Inferior parietal cortex (tissue), 1 donor: ENCODE data around the gene UBXN10.

ENCODE experiments used
- DNase-seq: peaks from one replicate; pipeline ENCODE4 v3.0.0-alpha.2; 2016; ENCODE audit errors: extremely low spot score

UBXN10 gene

DNA sequence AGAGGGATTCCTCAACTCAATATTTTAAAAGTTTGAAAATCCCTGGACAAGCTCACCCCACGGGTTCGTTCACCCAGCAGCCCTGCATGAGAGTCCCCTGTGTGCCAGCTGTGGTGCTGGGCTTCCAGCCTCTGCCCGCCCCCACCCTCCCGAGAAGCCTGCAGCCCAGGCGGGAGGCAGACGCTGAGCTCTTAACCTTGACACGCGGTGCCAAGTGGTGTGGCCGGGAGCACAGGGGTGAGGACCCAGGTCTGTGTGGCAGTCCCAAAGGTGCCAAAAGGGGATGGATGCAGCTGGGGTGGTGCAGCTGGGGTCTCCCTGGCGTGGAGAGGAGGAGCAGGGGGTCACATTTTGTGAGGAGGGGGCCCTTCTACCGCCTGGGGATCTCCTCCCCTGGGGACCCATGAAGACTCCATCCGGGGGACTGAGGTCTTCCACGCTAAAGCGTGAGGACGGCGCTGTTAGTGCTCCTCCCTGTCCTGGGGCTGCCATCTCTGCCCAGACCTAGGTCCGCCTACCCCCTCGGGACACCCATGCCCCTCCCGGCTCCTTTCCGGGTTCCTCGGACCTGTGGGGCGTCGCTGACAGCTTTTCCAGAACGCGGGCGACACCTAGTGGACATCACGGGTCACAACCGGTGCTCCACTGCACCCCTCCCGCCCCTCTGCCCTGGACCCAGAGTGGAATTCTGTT is 33.8 kb upstream of the UBXN10 start:
- DNase-seq: peak; percentile 77

DNA sequence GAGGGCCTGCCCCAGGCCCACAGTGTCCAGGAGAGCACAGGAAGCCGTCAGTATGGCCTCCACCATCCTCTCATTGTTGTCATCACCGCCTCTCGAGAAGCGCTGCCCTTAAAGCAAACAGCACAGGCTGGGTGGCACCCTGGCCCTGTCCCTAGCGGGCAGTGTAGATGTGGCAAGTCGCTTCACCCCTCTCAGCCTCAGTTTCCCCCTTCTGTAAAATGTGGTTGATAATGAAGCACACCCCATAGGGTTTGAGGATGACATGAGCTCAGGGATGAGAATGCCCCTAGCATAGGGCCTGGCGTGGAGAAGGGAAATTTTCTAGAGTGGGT is 33.3 kb upstream of the UBXN10 start:
- DNase-seq: no peak

DNA sequence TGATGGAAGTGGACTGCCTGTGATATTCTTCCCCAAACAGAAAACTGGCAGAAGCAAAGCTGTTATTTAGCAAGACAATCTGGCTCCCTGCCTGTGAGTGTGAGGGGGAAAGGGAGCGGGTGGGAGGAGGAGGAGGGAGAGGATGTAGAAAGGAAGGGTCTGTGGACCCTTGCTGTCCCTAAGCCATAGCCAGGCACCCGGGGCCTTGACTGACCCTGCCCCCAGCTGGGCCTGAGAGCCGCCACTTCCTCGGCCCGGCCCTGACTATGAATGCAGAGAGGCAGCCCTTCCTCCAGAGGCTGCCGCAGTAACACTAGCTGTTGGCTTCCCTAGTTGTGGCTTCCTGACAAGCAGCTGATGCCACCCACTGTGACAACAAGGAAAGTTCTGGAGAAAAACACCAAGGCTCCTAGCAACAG is 32.9 kb upstream of the UBXN10 start:
- DNase-seq: peak; percentile 66

DNA sequence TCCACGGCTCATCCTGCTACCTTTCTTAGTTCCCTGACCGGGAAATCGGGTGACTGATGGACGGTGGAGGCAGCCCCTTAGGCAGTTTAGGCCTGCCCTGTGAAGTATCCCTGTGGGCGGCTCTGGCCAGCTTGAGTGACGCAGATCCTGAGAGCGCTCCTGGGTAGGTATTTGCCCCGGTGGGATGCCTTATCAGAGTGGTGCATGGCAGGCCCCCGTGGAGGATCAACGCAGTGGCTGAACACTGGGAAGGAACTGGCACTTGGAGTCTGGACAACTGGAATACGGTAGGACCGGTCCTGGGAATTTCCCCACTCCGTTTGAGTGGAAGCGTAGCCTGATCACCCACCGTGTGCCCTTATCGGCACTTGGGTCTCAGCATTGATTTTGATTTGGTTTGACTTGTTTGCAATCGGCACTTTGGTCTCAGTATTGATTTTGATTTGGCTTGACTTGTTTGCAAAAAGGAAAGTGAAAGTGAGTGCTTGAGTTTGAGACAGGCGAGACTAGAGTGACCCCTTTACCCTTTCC is 31.5 kb upstream of the UBXN10 start:
- no peak for DNase-seq

DNA sequence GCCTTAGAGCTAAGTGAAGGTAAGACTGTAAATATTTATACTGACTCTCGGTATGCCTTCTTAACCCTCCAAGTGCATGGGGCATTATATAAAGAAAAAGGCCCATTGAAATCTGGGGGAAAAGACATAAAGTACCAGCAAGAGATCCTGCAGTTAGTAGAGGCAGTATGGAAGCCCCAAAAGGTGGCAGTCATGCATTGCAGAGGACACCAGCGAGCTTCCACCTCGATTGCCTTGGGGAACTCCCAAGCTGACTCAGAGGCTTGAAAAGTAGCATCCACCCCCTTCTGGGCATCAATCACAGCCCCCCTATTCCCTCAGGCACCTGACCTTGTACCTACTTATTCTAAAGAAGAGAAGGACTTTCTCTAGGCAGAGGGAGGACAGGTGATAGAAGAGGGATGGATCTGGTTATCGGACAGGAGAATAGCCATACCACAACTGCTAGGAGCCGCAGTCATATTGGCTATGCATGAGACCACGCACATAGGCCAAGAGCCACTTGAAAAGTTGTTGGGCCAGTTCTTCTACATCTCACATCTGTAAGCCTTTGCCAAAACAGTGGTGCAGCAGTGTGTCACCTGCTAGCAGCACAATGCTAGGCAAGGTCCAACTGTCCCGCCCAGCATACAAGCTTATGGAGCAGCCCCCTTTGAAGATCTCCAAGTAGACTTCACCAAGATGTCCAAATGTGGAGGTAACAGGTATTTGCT is 27.4 kb upstream of the UBXN10 start:
- DNase-seq: no peak

DNA sequence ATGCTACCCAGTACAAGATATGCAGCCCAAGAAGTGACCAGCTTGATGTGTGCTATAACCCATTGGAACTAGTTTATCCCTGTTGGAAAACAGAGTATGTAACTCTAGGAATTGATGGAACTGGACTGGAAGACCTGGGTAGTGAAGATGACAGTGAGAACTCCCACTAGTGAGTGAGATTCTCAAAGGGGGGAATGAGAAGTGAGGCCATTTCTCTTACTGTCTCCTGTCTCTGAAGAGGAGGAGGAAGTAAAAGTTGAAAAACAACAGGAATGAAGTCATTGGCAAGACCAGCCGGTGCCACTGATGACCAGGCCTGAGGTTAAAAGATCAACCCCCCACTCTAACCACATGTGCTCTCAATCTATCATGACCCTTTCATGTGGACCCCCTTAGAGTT is 25.9 kb upstream of the UBXN10 start:
- no peak for DNase-seq

DNA sequence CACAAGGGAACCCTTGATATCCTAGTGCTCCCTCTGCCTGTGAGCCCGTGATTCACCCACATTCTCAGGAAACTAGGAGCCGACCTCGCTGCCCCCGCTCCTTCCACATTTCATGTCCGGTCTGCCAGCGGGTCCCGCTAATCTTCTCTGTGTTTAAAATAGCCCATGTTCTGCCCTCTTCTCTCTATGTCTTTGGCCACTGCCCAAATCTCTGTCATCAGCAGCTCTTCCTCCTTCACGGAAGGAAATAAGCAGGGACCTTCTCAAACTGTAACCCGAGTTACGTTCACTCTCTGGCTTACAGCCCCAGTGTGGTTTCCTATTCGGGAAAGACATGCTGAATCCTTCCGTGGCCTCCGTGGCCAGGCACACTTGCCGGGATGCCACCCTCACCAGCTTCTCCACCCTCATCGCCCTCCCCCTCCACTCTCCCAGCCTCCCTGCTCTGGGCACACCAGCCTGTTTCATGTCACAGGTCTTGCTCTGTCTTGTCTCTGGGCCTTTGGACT is 21.1 kb upstream of the UBXN10 start:
- DNase-seq: no peak

DNA sequence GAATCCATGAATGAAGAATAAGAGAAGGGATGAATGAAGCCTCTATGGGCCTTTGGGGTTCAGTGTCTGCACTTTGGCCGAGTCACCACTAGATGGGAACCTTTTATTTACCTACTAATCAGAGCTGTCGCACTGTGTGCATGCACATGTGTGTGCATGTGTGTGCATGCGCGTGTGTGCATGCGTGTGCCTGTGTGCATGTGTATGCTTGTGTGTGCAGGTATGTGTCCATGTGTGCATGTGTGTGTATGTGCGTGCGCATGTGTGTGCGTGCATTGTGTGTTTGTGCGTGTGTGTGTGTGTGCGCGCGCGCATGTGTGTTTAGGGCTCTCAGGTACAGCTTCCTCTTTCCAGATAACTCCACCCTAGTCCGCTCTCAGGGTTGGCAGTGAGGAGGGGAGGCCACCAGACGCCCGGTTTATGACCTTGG is 20.4 kb upstream of the UBXN10 start:
- DNase-seq: no peak

DNA sequence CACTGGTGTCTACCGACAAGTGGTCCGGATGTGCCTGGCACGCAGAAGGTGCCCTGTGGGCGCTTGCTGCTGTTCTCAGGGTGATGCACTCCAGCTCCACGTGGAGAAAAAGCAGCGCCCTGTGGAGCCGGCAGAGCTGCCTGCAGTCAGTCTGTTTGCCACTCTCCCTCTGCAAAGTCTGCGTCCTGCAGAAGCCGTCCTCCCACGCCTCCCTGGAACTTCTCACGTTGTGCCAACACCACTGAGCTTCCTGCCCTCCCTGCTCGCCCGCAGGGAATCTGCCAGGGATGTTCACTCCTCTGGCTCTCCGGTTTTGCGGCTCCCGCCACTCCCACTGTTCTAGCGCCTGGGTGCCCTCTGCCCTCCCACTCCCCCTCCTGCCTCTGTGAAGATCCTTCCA is 19.8 kb upstream of the UBXN10 start:
- DNase-seq: no peak

DNA sequence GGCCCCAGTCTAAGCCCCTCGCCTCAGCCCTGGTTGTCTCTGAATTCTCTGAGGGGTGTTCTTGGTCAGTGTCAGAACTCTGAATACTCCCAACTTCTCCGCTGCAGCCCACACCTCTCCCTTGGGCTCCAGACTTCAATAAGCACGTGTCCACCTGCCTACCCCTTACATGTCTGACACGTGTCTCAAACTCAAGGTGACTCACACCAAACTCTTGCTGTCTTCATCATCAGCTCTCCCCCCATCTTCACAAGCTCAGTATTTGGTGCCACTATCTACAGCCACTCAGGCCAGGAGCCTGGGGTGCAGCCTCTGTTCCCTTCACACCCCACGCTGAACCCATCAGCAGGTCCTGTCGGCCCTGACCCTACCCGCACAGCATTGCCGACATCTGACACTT is 18.8 kb upstream of the UBXN10 start:
- DNase-seq: no peak

DNA sequence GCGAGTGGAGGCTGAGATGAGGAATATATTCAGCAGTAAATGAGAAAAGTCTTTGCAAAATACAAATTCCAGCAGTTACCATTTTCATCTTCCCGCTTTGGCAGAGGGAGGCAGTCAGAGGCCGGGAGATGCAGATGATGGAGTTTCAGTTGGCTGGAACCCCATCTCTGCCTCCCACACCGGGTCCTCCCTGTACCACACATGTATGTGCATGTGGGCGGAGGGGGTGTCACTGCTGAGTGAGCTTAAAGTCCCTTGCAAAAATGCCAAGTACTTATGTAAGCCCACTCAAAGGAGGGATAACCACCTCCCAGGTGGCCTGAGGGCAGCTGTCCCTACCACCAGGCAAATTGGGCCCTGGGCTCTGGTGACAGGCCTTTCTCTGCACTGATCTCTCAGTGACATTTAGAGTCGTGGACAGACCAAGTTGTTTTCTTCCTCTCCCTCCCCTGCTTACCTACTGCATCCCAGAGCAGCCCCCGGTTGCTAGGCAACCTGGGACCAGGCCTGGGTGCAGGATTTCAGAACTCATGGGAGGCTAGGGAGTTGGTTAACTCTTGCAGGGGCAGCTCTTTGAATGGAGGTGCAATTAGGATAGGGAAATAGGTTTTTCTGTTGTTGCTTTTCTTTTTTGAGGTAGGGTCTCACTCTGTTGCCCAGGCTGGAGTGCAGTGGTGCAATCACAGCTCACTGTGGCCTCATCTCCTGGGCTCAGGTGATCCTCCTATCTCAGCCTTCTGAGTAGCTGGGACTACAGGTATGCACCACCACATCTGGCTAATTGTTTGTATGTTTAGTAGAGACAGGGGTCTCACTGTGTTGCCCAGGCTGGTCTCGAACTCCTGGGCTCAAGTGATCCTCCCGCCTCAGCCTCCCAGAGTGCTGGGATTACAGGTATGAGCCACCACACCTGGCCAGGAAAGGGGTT is 17.1 kb upstream of the UBXN10 start:
- DNase-seq: no peak

DNA sequence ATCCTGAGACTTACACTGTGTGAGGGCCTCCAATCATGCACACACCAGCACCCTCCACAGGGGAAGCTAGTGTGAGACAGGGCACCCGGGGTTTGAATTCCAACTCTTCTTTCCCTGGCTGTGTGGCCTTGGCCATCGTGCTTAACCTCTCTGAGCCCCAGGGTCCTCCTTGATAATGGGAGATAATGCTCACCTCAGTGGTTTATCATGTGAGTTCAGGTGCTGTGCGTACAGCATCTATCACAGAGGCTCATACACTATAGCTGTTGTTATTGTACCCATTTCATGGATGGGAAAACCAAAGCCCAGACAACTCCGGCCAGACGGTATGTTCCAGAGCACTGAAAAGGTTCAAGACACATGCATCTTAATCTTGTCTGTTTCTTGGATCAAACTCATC is 16.0 kb upstream of the UBXN10 start:
- no peak for DNase-seq

DNA sequence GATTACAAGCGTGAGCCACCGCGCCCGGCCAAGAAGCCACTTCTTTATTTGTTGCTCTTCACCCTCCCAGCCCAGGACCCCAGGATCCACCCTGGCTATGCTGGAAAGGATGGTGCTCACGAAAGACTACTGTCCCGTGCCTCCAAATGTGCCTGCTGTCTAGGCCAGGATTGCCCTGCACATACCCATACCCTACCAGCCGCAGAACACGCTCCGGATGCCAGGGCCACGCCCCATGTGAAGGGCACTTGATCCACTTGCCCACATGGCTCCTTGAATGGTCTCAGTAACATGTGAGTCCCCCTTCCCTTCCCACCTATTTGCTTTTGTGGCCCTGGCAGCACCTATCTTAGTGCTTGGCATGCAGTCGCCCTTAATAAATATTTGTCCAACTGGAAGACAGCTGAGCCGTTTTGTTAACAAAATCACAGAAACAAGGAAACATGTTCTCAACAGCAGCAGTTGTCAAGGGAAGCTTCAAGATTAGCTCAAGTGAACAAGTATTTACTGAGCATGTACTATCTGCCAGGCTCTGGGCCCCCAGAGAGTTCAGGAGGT is 13.8 kb upstream of the UBXN10 start:
- DNase-seq: no peak

DNA sequence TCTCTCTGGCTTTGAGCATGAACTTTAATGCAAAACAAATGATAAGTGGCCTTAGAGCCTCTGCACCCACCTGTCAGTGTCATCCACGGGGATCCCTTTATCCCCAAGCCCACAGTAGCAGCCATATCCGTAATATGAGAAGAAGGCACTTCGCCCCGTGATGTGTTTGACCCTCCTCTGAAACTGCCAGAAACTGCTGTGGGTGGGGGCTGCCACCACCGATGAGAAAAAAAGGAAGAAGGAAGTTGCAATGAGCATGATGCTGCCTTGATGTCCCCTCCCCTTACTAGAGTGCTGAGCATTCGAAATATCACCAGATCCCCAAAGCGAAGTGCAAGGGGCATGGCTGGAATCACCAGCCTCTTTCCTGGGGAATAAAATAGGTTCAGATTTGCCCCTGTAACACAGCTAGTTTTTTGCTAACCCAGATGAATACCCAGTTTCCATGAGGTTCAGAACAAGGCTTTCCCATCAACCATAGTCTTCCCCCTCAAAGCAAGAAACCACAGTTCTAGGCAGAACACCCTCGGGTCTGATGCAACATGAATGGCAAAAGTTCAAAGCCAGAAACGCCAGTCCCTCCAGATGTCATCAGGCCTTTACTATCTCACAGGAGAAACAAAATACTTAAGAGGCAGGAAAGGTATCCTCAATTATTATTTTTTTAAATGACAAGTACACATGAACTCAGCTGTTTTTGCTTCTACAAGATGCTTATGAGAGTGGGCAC is 10.8 kb upstream of the UBXN10 start:
- no peak for DNase-seq

DNA sequence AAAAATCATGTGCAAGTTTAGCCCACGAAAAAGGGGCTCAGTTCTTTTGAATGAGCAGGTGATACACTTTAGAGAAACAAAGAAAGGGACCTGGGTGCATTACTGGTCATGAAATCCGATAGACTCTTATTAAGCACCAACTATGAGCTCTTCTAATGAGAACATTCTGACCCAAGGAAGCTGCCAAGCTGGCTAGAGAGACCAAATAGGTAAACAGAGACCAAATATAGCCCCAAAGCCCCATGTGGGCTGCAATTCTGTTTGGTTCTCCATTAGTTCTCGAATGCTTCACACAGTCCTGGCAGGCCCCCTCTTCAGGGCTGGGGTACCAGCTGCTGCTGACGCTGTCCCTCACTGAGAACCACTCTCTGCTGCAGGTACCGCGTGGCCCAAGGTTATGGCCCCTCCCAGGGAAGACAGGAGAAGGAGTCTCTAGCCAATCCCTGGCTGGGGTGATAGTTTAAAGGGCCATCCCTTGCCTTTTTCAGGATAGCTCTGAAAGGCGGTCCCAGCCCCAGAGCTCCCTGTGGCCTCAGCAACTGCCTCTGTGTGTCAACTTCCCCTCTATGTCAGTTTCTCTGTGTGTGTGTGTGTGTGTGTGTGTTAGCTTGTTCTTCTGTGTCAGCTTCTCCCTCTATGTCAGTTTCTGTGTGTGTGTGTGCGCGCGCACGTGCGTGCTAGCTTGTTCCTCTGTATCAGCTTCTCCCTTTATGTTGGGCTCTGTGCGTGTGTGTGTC is 7.1 kb upstream of the UBXN10 start:
- DNase-seq: no peak

DNA sequence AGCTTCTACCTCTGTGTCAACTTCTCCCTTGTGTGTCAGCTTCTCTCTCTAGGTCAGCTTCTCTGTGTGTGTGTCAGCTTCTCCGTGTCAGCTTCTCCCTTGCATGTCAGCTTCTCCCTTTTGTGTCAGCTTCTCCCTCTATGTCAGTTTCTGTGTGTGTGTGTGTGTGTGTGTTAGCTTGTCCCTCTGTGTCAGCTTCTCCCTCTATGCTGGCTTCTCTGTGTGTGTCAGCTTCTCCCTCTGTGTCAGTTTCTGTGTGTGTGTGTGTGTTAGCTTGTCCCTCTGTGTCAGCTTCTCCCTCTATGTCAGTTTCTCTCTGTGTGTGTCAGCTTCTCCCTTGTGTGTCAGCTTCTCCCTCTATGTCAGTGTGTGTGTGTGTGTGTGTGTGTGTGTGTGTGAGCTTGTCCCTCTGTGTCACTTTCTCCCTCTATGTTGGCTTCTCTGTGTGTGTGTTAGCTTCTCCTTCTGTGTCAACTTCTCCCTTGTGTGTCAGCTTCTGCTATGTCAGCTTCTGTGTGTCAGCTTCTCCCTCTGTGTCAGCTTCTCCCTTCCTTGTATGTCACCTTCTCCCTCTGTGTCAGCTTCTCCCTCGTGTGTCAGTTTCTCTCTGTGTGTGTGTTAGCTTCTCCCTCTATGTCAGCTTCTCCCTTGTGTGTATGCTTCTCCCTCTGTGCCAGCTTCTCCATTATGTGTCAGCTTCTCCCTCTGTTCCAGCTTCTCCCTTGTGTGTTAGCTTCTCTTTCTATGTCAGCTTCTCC is 6.3 kb upstream of the UBXN10 start:
- no peak for DNase-seq

DNA sequence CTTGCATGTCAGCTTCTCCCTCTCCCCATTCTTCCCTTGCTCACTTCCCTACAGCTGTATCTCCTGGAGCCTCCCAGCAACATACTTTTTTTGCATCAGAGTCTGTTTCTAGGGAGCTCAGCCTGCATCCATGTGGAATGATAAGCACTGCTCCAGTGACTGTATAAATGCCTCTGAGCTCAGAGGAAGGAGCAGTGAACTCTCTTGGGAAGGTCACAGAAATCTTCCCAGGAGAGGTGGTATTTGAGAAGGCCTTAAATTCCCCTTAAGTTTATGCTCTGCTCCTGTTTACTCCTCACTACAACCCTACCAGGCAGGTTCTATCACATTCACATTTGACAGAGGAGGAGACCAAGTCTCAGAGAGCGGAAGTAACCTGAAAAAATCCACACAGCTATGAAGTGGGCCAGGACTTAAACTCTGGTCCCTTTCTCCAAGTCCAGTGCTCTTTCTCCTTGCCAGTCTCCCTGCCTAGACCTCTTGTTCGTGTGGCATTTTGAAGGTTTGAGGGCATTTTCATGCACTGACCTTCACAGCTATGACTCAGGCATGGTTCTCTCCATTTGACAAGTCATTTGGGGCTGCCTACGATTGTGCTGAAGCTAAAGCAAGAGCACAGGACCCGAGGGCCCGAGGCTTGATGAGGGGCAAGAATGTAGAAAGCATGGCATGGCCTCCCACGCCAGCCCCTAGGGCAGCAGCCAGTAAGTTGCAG is 5.6 kb upstream of the UBXN10 start:
- DNase-seq: no peak

DNA sequence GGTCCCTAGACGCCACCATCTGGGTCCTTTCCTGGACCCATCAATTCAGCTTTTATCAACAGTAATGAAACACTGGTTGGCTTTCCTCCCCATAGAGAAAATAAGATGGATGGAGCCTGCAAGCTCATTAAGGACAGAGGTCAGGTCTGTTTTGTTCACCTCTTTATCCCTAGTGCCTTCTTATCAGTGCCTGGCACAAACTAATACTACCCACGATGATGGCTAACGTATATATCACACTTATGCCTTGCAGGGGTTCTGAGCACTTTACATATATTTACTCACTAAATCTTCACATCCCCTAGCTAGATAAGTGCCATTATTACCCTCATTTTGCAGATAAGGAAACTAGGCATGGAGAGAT is 5.1 kb upstream of the UBXN10 start:
- no peak for DNase-seq

DNA sequence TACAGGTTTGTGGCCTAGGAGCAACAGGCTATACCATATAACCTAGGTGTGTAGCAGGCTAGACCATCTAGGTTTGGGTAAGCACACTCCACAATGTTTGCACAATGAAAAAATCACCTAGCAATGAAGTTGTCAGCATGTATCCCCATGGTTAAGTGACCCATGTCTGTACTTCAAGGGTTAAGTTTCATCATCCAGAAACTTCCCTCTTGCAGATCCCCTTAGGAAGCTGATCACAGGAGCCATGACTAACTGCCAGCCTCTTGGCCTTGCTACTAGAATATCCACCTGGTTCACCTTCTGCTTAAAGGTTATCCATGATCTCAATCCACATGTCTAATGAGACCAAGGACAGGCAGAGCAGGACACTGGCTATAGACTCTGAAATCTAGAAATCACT is 3.5 kb upstream of the UBXN10 start:
- DNase-seq: no peak
